Esophagus squamous epithelium (tissue), 5 donors: Measurements from ENCODE around the gene MBOAT2. TPM values are rescaled to one million over a fixed set of nuclear protein-coding genes. Genes with fewer than 3 reads are reported as not detected.

ENCODE experiments used
- DNase-seq: peaks from one replicate; lab custom pipeline; 2025; lab: John Stamatoyannopoulos, UW
- H3K27ac ChIP-seq, 4 donors: fragments of 200-600 bp; sonication (generic); one replicate each; pipeline ENCODE4 v1.5.1; 2016 to 2019; ENCODE audit warnings: mild to moderate bottlenecking in 1 of 4
- H3K27me3 ChIP-seq, 4 donors: fragments of 200-600 bp; sonication (generic); 1 replicate in 3 of 4; 2 replicates in 1 of 4; pipeline versions ENCODE4 v1.5.1 to v1.6.0; 2017 to 2021; ENCODE audit warnings: antibody characterized with exemption in 1 of 4
- H3K36me3 ChIP-seq, 3 donors: fragments of 200-600 bp; sonication (generic); one replicate each; pipeline ENCODE4 v1.5.1; 2016 to 2019
- H3K4me1 ChIP-seq, 3 donors: fragments of 200-600 bp; sonication (generic); one replicate each; pipeline ENCODE4 v1.5.1; 2017 to 2019
- H3K4me3 ChIP-seq, 4 donors: fragments of 200-600 bp; sonication (generic); 1 replicate in 3 of 4; 2 replicates in 1 of 4; pipeline ENCODE4 v1.5.1; 2016 to 2019; ENCODE audit warnings: mild to moderate bottlenecking in 2 of 4, moderate library complexity in 1 of 4
- H3K9me3 ChIP-seq, 3 donors: fragments of 200-600 bp; sonication (generic); one replicate each; pipeline ENCODE4 v1.5.1; 2016 to 2019
- CTCF ChIP-seq, 6 experiments: fragments of 450-650 bp in 4 of 6; fragments of 200-600 bp in 2 of 6; sonication (generic) in 2 of 6; IDR thresholded peaks; one replicate each; pipeline ENCODE4 v1.5.1; 2016 to 2019; ENCODE audit warnings: antibody characterized with exemption in 6 of 6, mild to moderate bottlenecking in 4 of 6, moderate library complexity in 4 of 6
- POLR2A ChIP-seq, 4 donors: fragments of 450-650 bp; IDR thresholded peaks; one replicate each; pipeline ENCODE4 v1.6.1; 2017; ENCODE audit warnings: antibody characterized with exemption in 4 of 4, mild to moderate bottlenecking in 4 of 4, moderate library complexity in 3 of 4
- WGBS, 2 donors: methylation state at CpG; one replicate each; pipeline ENCODE4 v1.1.5; 2018; 5-methylcytosine and 5-hydroxymethylcytosine counted together
- intact Hi-C: fragments of 100-400 bp; cut with DNase I; formaldehyde crosslinking; loops from one replicate; pipeline ENCODE4 v1.15.0; 2022
- total RNA-seq, 4 donors: library from RNA; depleted of rRNA; stranded (reverse); fragments of >200 nt; gene quantifications; one replicate each; pipeline ENCODE4 v1.1.0, GENCODE V29; 2016
- donor health status: DM: yes; HTN: yes; CAD: no.

Gene MBOAT2
- total RNA-seq, 4 donors from 2014 or later: 56.6 to 110 (median 73.1) TPM

- no peak for DNase-seq
- TF ChIP-seq CTCF (IDR thresholded peaks at IDR 0.05) (no peak), POLR2A (IDR thresholded peaks at IDR 0.05) (no peak)
- H3K27ac ChIP-seq: no peak overlapping the region
- no peak overlapping the region for H3K4me3 ChIP-seq
- no peaks in the 10 kb centered on the region for H3K9me3 ChIP-seq
- WGBS, 2 donors: 73 to 76% methylated on average over 7 of the region's 7 CpGs
- H3K4me1 ChIP-seq: no peaks in the 10 kb centered on the region
- H3K36me3 ChIP-seq: no peaks in the 10 kb centered on the region
- intact Hi-C loops: no loop called here
- H3K27me3 ChIP-seq: peaks cover 0 to 22% (median 0%) of the 10 kb centered on the region in 4 donors
Observed at GRCh38 chr2:8848328-8849100, 155.0 kb downstream of the MBOAT2 start.

GRCh38 chr2:8847400-8847799, 156.1 kb downstream of the MBOAT2 start:
- Histone ChIP-seq H3K27me3 (peaks cover 0 to 22% (median 0%) of the 10 kb centered on the region in 4 donors), H3K9me3 (no peaks in the 10 kb centered on the region), H3K36me3 (no peaks in the 10 kb centered on the region), H3K4me1 (no peaks in the 10 kb centered on the region), H3K27ac (no peak overlapping the region), H3K4me3 (no peak overlapping the region)
- intact Hi-C loops: no loop called here
- WGBS, 2 donors: 47 to 55% methylated on average over 6 of the region's 6 CpGs
- no peak for DNase-seq
- no peak for TF ChIP-seq CTCF (IDR thresholded peaks at IDR 0.05)
- TF ChIP-seq POLR2A (IDR thresholded peaks at IDR 0.05): no peak

GRCh38 chr2:8841932-8842331, 161.6 kb downstream of the MBOAT2 start:
- TF ChIP-seq POLR2A (IDR thresholded peaks at IDR 0.05) (no peak), CTCF (IDR thresholded peaks at IDR 0.05) (no peak)
- intact Hi-C loops: no loop called here
- peaks cover 0 to 29% (median 0%) of the 10 kb centered on the region in 4 donors for H3K27me3 ChIP-seq
- 86 to 93% methylated on average over 4 of the region's 4 CpGs for WGBS, 2 donors
- H3K36me3 ChIP-seq: no peaks in the 10 kb centered on the region
- H3K27ac ChIP-seq: no peak overlapping the region
- no peak overlapping the region for H3K4me3 ChIP-seq
- H3K4me1 ChIP-seq: peaks cover 4 to 7% (median 5%) of the 10 kb centered on the region in 3 donors
- H3K9me3 ChIP-seq: no peaks in the 10 kb centered on the region
- no peak for DNase-seq

- H3K4me3 ChIP-seq: no peak overlapping the region
- H3K27me3 ChIP-seq: peaks cover 0 to 15% (median 0%) of the 10 kb centered on the region in 4 donors
- no peaks in the 10 kb centered on the region for H3K9me3 ChIP-seq
- TF ChIP-seq POLR2A (IDR thresholded peaks at IDR 0.05): no peak
- no peak for TF ChIP-seq CTCF (IDR thresholded peaks at IDR 0.05)
- intact Hi-C loops: no loop called here
- H3K36me3 ChIP-seq: no peaks in the 10 kb centered on the region
- DNase-seq: no peak
- peaks cover 10 to 19% (median 15%) of the 10 kb centered on the region in 3 donors for H3K4me1 ChIP-seq
- 73 to 75% methylated on average over 11 of the region's 12 CpGs for WGBS, 2 donors
- H3K27ac ChIP-seq: no peak overlapping the region
Observed at GRCh38 chr2:8840475-8841091, 162.9 kb downstream of the MBOAT2 start.
